GM12878 (cell line): ENCODE data around the gene SLC1A5. TPM values are rescaled to one million over a fixed set of nuclear protein-coding genes. Genes with fewer than 3 reads are reported as not detected.
A peak's percentile ranks its signal among the peaks of the same experiment; 100 is the strongest.

ENCODE experiments used
- CBX5 ChIP-seq: sonication (generic); IDR thresholded peaks from 2 replicates; pipeline ENCODE4 v1.6.1; 2016; ENCODE audit warnings: low read depth, moderate library complexity, mild to moderate bottlenecking, inconsistent platforms
- CHD4 ChIP-seq: fragments of 200-600 bp; sonication (generic); IDR thresholded peaks from 2 replicates; pipeline ENCODE4 v1.6.1; 2016; ENCODE audit warnings: mild to moderate bottlenecking
- E2F4 ChIP-seq: IDR thresholded peaks from 2 replicates; pipeline ENCODE4 v1.6.1; 2012; ENCODE audit warnings: low read depth, low read length, improper control_type of control experiment
- EP300 ChIP-seq, 2 experiments: fragments of 150-350 bp in 1 of 2; IDR thresholded peaks; 2 replicates each; pipeline ENCODE4 v1.6.1; 2011 to 2012; ENCODE audit warnings: low read depth in 2 of 2, low read length in 2 of 2, borderline replicate concordance in 1 of 2, improper control_type of control experiment in 1 of 2, inconsistent platforms in 1 of 2; ENCODE audit not compliant: control insufficient read depth in 1 of 2
- GABPA ChIP-seq: IDR thresholded peaks from 2 replicates; pipeline ENCODE4 v1.6.1; 2014; ENCODE audit warnings: antibody characterized with exemption, low read depth, mild to moderate bottlenecking, inconsistent platforms
- HDGF ChIP-seq: fragments of 450-650 bp; IDR thresholded peaks from 2 replicates; pipeline ENCODE4 v1.6.1; 2016; ENCODE audit warnings: antibody characterized with exemption
- KAT2A ChIP-seq: conservative IDR thresholded peaks from 2 replicates; pipeline ENCODE4 v1.6.1; 2011; ENCODE audit warnings: low read depth, low read length; ENCODE audit not compliant: control insufficient read depth
- MTA3 ChIP-seq: IDR thresholded peaks from 2 replicates; pipeline ENCODE4 v1.6.1; 2012; ENCODE audit warnings: low read length, inconsistent platforms, borderline replicate concordance
- PAX5 ChIP-seq: IDR thresholded peaks from 2 replicates; pipeline ENCODE4 v1.6.1; 2011; ENCODE audit warnings: low read depth, low read length, borderline replicate concordance
- RB1 ChIP-seq: fragments of 450-650 bp; formaldehyde crosslinking; IDR thresholded peaks from 2 replicates; pipeline ENCODE4 v1.6.1; 2017; ENCODE audit warnings: mild to moderate bottlenecking, borderline replicate concordance
- SKIL ChIP-seq: fragments of 450-650 bp; IDR thresholded peaks from 2 replicates; pipeline ENCODE4 v1.6.1; 2017; ENCODE audit warnings: mild to moderate bottlenecking, low read depth, inconsistent platforms; ENCODE audit not compliant: poor library complexity, severe bottlenecking
- STAT3 ChIP-seq: IDR thresholded peaks from 2 replicates; pipeline ENCODE4 v1.6.1; 2011; ENCODE audit warnings: low read depth, low read length, improper control_type of control experiment
- YY1 ChIP-seq: IDR thresholded peaks from 2 replicates; pipeline ENCODE4 v1.6.1; 2011; ENCODE audit warnings: low read depth, mild to moderate bottlenecking, low read length
- ZBTB11 ChIP-seq: fragments of 450-650 bp; formaldehyde crosslinking; IDR thresholded peaks from 2 replicates; pipeline ENCODE4 v1.5.0; 2022; ENCODE audit warnings: mild to moderate bottlenecking, missing genetic modification characterization
- ZBTB4 ChIP-seq: fragments of 450-650 bp; formaldehyde crosslinking; IDR thresholded peaks from 2 replicates; pipeline ENCODE4 v1.4.0; 2022; ENCODE audit warnings: mild to moderate bottlenecking, moderate library complexity
- ZNF217 ChIP-seq: fragments of 450-650 bp; IDR thresholded peaks from 2 replicates; pipeline ENCODE4 v1.6.1; 2017; ENCODE audit warnings: antibody characterized with exemption, mild to moderate bottlenecking
- polyA plus RNA-seq, 11 experiments: library from polyadenylated mRNA; depleted of rRNA in 4 of 11; unstranded in 6 of 11; stranded (reverse) in 5 of 11; fragments of >200 nt; fragmentation: Nextera tagmentation in 4 of 11; fragmentation: Illumina TruSeq in 1 of 11; extraction: Ambion mirVana in 4 of 11; extraction: Trizol in 1 of 11; gene quantifications; 1 replicate in 1 of 11; 2 replicates in 10 of 11; pipeline versions ENCODE4 v1.2.1 to v1.2.3, GENCODE V29; 2011 to 2016; ENCODE audit warnings: inconsistent platforms in 2 of 11, missing spikeins in 2 of 11, low read depth in 1 of 11
- total RNA-seq, 4 experiments: library from RNA; depleted of rRNA in 3 of 4; stranded (reverse); fragments of >200 nt in 3 of 4; fragmentation: Illumina TruSeq in 1 of 4; extraction: Trizol in 1 of 4; gene quantifications; 2 replicates each; pipeline versions ENCODE4 v1.2.1 to v1.2.3, GENCODE V29; 2013 to 2021
- TF ChIP-seq, protein P1 (sequence below): IDR thresholded peaks from 2 replicates; pipeline ENCODE4 v1.6.1; 2011; ENCODE audit warnings: low read depth, low read length, improper control_type of control experiment, borderline replicate concordance

The SLC1A5 gene
- total and polyA plus RNA-seq, 10 of the 15 experiments (the other 5 are each of a cell fraction or from before 2014, with no cell fraction given), result 9.1 to 129 (median 60.9) TPM

- no peak for TF ChIP-seq ZBTB4 (CRISPR knock-in tag)
- TF ChIP-seq GABPA, result no peak
- TF ChIP-seq, protein P1, sequence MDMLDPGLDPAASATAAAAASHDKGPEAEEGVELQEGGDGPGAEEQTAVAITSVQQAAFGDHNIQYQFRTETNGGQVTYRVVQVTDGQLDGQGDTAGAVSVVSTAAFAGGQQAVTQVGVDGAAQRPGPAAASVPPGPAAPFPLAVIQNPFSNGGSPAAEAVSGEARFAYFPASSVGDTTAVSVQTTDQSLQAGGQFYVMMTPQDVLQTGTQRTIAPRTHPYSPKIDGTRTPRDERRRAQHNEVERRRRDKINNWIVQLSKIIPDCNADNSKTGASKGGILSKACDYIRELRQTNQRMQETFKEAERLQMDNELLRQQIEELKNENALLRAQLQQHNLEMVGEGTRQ, result no peak
- no peak for TF ChIP-seq STAT3
- TF ChIP-seq SKIL, result no peak
- no peak for TF ChIP-seq PAX5
- no peak for TF ChIP-seq HDGF
- no peak for TF ChIP-seq CBX5
- no peak for TF ChIP-seq KAT2A
- TF ChIP-seq ZBTB11 (CRISPR knock-in tag), result no peak
- peak; percentile 94 for TF ChIP-seq YY1
- TF ChIP-seq RB1, result no peak
- no peak for TF ChIP-seq MTA3
- no peak for TF ChIP-seq E2F4
- TF ChIP-seq CHD4, result no peak
- no peak for TF ChIP-seq EP300 (IDR thresholded peaks at IDR 0.05; ENCODE audit: borderline replicate concordance in 1 of 2, control insufficient read depth in 1 of 2, low read depth in 2 of 2, low read length in 2 of 2)
- TF ChIP-seq ZNF217, result no peak
These were observed 42.7 kb downstream of the SLC1A5 start, which contains the start of gene FKRP (continued) for GRCh38 chr19:46745521-46746280.
